WERI-Rb-1 (cell line): ENCODE measurements around the gene ARRB2.
"Not testable (repeated sequence)": the region's sequence is repeated elsewhere in the genome, so short reads cannot be mapped to it uniquely, and the experiment has no call there.

Source experiments
- DNase-seq: peaks from one replicate; pipeline ENCODE4 v3.0.0-alpha.2; 2020
- H3K27ac ChIP-seq: fragments of 250-450 bp; sonication (Bioruptor Pico); 2 replicates; pipeline ENCODE4 v1.5.1; 2020; ENCODE audit warnings: mild to moderate bottlenecking, moderate library complexity
- H3K27me3 ChIP-seq: fragments of 250-450 bp; sonication (Bioruptor Pico); 2 replicates; pipeline ENCODE4 v1.5.1; 2021; ENCODE audit warnings: mild to moderate bottlenecking, low read depth, moderate library complexity; ENCODE audit not compliant: insufficient read depth, severe bottlenecking
- H3K36me3 ChIP-seq: fragments of 250-450 bp; sonication (Bioruptor Pico); 2 replicates; pipeline ENCODE4 v1.5.1; 2020; ENCODE audit warnings: mild to moderate bottlenecking, moderate library complexity
- H3K4me3 ChIP-seq: 2 replicates; pipeline ENCODE4 v1.5.1; 2011; ENCODE audit warnings: low read depth, mild to moderate bottlenecking, control low read depth, low read length
- H3K9me3 ChIP-seq: fragments of 250-450 bp; sonication (Bioruptor Pico); 2 replicates; pipeline ENCODE4 v1.5.1; 2021; ENCODE audit warnings: mild to moderate bottlenecking, moderate library complexity; ENCODE audit not compliant: severe bottlenecking
- CTCF ChIP-seq: IDR thresholded peaks from 2 replicates; pipeline ENCODE4 v1.5.1; 2011; ENCODE audit warnings: low read depth, mild to moderate bottlenecking, control low read depth, inconsistent platforms, low read length

The ARRB2 gene

DNA sequence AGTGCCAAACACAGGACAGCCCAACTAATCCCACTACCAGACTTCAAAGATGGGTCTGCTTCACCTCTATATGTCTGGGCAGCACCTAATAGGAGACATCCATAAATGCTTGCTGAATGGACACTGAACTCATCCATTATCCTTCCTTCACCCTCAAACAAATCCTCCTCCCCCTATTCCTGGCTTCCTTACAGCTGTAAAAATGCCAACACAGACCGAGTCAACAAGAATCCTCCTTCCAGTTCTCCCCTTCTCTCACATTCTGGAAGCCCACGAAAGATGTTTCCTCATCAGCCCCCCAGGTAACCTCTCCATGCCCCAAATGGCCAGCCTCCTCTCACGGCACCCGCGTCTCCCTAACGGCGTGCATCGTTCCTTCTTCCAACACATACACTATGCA lies 18.7 kb upstream of the ARRB2 start:
- no peaks in the 10 kb centered on the region for H3K27me3 ChIP-seq
- H3K4me3 ChIP-seq = no peak overlapping the region
- H3K9me3 ChIP-seq = no peaks in the 10 kb centered on the region
- H3K36me3 ChIP-seq = peaks cover 69% of the 10 kb centered on the region
- no peak overlapping the region for H3K27ac ChIP-seq
- DNase-seq = no peak
- TF ChIP-seq CTCF = no peak

- Histone ChIP-seq H3K9me3 (no peaks in the 10 kb centered on the region), H3K27me3 (no peaks in the 10 kb centered on the region), H3K27ac (no peak overlapping the region), H3K36me3 (peaks cover 63% of the 10 kb centered on the region), H3K4me3 (no peak overlapping the region)
- TF ChIP-seq CTCF = no peak
- no peak for DNase-seq
Observed at GRCh38 chr17:4693416-4693815, 17.0 kb upstream of the ARRB2 start.

DNA sequence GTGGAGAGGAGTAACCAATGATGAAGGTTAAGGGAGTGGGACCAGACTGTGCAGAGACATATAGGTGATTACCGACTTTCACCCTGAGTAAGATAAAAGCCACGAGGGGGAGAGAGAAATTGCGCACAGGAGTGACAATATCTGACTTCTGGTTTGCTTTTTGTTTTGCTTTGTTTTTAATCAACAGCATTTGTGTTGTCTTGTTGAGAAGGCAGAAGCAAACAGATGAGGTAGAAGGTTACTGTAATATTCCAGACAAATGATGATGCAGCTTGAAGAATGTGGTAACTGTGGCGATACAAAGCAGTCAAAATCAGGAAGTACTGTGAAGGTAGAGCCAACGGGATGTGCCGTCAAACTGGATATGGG lies 14.0 kb upstream of the ARRB2 start:
- H3K27ac ChIP-seq = no peak overlapping the region
- no peaks in the 10 kb centered on the region for H3K9me3 ChIP-seq
- no peak overlapping the region for H3K4me3 ChIP-seq
- H3K27me3 ChIP-seq = no peaks in the 10 kb centered on the region
- TF ChIP-seq CTCF = no peak
- peaks cover 46% of the 10 kb centered on the region for H3K36me3 ChIP-seq
- no peak for DNase-seq

DNA sequence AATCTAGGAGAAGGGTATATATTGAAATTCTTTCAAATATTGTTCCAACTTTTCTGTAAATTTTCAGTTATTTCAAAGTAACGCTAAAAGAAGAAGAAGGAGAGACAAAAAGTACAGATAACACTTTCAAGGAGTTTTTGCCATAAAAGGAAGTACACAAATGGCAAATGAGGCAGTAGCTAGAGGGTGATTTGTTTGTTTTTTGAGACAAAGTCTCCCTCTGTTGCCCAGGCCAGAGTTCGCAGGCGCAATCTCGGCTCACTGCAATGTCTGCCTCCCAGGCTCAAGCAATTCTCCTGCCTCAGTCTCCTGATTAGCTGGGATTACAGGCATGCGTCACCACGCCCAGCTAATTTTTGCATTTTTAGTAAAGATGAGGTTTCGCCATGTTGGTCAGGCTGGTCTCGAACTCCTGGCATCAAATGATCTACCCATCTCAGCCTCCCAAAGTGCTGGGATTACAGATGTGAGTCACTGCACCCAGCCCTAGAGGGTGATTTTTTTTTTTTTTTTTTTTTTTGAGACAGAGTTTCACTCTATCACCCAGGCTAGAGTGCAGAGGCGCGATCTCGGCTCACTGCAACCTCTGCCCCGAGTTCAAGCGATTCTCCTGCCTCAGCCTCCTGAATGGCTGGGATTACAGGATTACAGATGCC lies 10.9 kb upstream of the ARRB2 start:
- H3K4me3 ChIP-seq, H3K27ac ChIP-seq, H3K27me3 ChIP-seq, H3K9me3 ChIP-seq, DNase-seq: not testable (repeated sequence)
- peaks cover 48% of the 10 kb centered on the region for H3K36me3 ChIP-seq

GRCh38 chr17:4701116-4701515 lies 9.3 kb upstream of the ARRB2 start:
- DNase-seq = no peak
- no peak for TF ChIP-seq CTCF
- H3K4me3 ChIP-seq = no peak overlapping the region
- H3K27ac ChIP-seq = no peak overlapping the region
- no peaks in the 10 kb centered on the region for H3K9me3 ChIP-seq
- H3K36me3 ChIP-seq = peaks cover 40% of the 10 kb centered on the region
- no peaks in the 10 kb centered on the region for H3K27me3 ChIP-seq

GRCh38 chr17:4703330-4703691 lies 7.1 kb upstream of the ARRB2 start:
- Histone ChIP-seq H3K9me3 (peaks cover 2% of the 10 kb centered on the region), H3K4me3 (peak overlapping the region; percentile 99), H3K36me3 (peaks cover 26% of the 10 kb centered on the region; the same call in 1 of the 2 replicates), H3K27me3 (no peaks in the 10 kb centered on the region), H3K27ac (peak overlapping the region; percentile 68; the same call in 1 of the 2 replicates)
- no peak for TF ChIP-seq CTCF
- no peak for DNase-seq

DNA sequence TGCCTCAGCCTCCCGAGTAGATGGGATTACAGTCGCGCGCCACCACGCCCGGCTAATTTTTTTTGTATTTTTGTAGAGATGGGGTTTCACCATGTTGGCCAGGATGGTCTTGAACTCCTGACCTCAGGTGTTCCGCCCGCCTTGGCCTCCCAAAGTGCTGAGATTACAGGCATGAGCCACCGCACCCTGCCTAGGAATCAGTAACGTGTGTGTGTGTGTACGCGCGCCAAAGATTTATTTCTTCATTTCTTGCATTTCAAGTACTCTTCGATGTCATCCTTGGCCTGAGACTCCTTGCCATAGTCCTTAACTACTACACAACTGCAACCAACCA lies 5.9 kb upstream of the ARRB2 start:
- H3K4me3 ChIP-seq = peak overlapping the region; percentile 99
- H3K27me3 ChIP-seq, DNase-seq, H3K9me3 ChIP-seq: not testable (repeated sequence)
- H3K36me3 ChIP-seq = peaks cover 23% of the 10 kb centered on the region; the same call in 1 of the 2 replicates
- peak overlapping the region; percentile 68 for H3K27ac ChIP-seq
